Right lobe of liver (tissue), 6 donors: ENCODE results near the gene ESRP2. TPM values are rescaled to one million over a fixed set of nuclear protein-coding genes. Genes with fewer than 3 reads are reported as not detected.

Experiments
- ATAC-seq, 4 donors: fragments of 200-7000 bp; cut with Tn5 transposase; one replicate each; pipeline ENCODE4 v1.9.1; 2020; ENCODE audit warnings: mild to moderate bottlenecking in 4 of 4, moderate library complexity in 4 of 4
- DNase-seq, 3 donors: peaks; one replicate each; pipeline ENCODE4 v3.0.0-alpha.2; 2020
- H3K27ac ChIP-seq, 3 donors: fragments of 200-600 bp; one replicate each; pipeline ENCODE4 v1.8.0; 2022
- H3K27me3 ChIP-seq, 2 donors: fragments of 200-600 bp; one replicate each; pipeline ENCODE4 v1.8.0; 2022
- H3K36me3 ChIP-seq, 4 donors: fragments of 200-600 bp; sonication (generic) in 1 of 4; one replicate each; pipeline versions ENCODE4 v1.5.1 to v1.8.0; 2017 to 2022; ENCODE audit warnings: control low read depth in 1 of 4
- H3K4me1 ChIP-seq, 4 donors: fragments of 200-600 bp; sonication (generic) in 1 of 4; one replicate each; pipeline versions ENCODE4 v1.5.1 to v1.8.0; 2017 to 2022; ENCODE audit warnings: control low read depth in 1 of 4
- H3K4me3 ChIP-seq, 3 donors: fragments of 200-600 bp; one replicate each; pipeline ENCODE4 v1.8.0; 2022
- H3K9me3 ChIP-seq, 4 donors: fragments of 200-600 bp; sonication (generic) in 1 of 4; one replicate each; pipeline versions ENCODE4 v1.5.1 to v1.8.0; 2017 to 2022; ENCODE audit warnings: control low read depth in 1 of 4
- CTCF ChIP-seq, 4 donors: fragments of 200-600 bp in 3 of 4; fragments of 450-650 bp in 1 of 4; IDR thresholded peaks; one replicate each; pipeline versions ENCODE4 v1.5.1 to v1.8.0; 2016 to 2022; ENCODE audit warnings: antibody characterized with exemption in 4 of 4, mild to moderate bottlenecking in 2 of 4
- POLR2A ChIP-seq: fragments of 450-650 bp; IDR thresholded peaks from one replicate; pipeline ENCODE4 v1.6.1; 2017; ENCODE audit warnings: antibody characterized with exemption, mild to moderate bottlenecking
- WGBS: methylation state at CpG from one replicate; pipeline ENCODE4 v1.1.6; 2018; ENCODE audit warnings: low coverage, low lambda C conversion rate; ENCODE audit not compliant: insufficient coverage; ENCODE audit errors: missing lambda C conversion rate; 5-methylcytosine and 5-hydroxymethylcytosine counted together
- intact Hi-C, 2 donors: fragments of 100-400 bp; cut with DNase I; formaldehyde crosslinking; loops; one replicate each; pipeline versions ENCODE4 v1.11.2 to v1.14.1; 2022
- total RNA-seq, 6 experiments: library from RNA; depleted of rRNA in 2 of 6; stranded (reverse); fragments of >200 nt in 2 of 6; fragmentation: NEBNext Ultra II Directional in 3 of 6; extraction: Animal tissue kit (Norgen Biotek cat#: 25700) in 3 of 6; gene quantifications; one replicate each; pipeline versions ENCODE4 v1.1.0 to v1.2.4, GENCODE V29; 2016 to 2023
- donor health status: DM: no; HTN: yes; CAD: no.
- donor health status: DM: no; HTN: no; CAD: no.
- donor health status: DM: no; HTN: no; CAD: no.
- donor health status: DM: no; HTN: yes; CAD: no.
- donor health status: DM: no; HTN: yes; CAD: no.

Gene ESRP2
- total RNA-seq, 6 experiments from 2014 or later, result 44.8 to 102 (median 57.9) TPM

GRCh38 chr16:68242085-68242484 is 6.2 kb upstream of the ESRP2 start:
- TF ChIP-seq POLR2A (no peak), CTCF (IDR thresholded peaks at IDR 0.05) (no peak)
- 85% methylated on average over 5 of the region's 7 CpGs for WGBS
- Histone ChIP-seq H3K27me3 (no peaks in the 10 kb centered on the region), H3K36me3 (no peaks in the 10 kb centered on the region), H3K9me3 (no peaks in the 10 kb centered on the region), H3K4me1 (peaks cover 0 to 33% (median 2%) of the 10 kb centered on the region in 4 donors), H3K27ac (no peak overlapping the region), H3K4me3 (no peak overlapping the region)
- intact Hi-C loops, result loop anchor here in 1 of 2 donors (5.0 kb wide), 1 partner anchor 85 kb away; no protein-coding TSS in a partner anchor
- ATAC-seq, result no peak
- DNase-seq, result peak in 1 of 3 donors; percentile 14

DNA sequence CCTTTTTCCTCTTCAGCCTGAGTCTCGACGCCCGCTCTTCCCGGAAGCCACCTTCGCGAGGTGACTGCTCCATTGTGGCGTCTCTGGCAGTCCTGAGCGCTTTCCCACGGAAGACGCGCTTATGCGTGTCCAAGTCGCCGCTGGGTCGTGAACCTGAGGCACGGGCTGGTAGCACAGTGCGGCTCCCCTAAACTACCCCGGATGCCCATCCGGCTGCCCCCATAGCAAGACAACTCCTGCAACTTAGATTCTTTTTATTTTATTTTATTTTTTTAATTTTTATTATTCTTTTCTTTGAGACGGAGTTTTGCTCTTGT is 2.1 kb upstream of the ESRP2 start:
- H3K4me1 ChIP-seq, result peaks cover 0 to 21% (median 2%) of the 10 kb centered on the region in 4 donors

GRCh38 chr16:68237243-68238028 is 1.5 kb upstream of the ESRP2 start:
- intact Hi-C loops, result loop anchor here (10.0 kb wide), 2 partner anchors 153 to 163 kb away; partner anchors contain the start of gene NFATC3 (in 1 of the 2)
- 2% methylated on average over 24 of the region's 72 CpGs for WGBS

More for the DNA sequence above, 2.1 kb upstream of the ESRP2 start:
- TF ChIP-seq POLR2A (no peak), CTCF (IDR thresholded peaks at IDR 0.05) (no peak)
- Histone ChIP-seq H3K27me3 (no peaks in the 10 kb centered on the region), H3K4me3 (peak overlapping the region; percentile 37 to 94 (median 91)), H3K36me3 (peaks cover 0 to 10% (median 4%) of the 10 kb centered on the region in 4 donors), H3K9me3 (no peaks in the 10 kb centered on the region), H3K27ac (peak overlapping the region; percentile 69 to 72 (median 72))
- 6% methylated on average over 19 of the region's 20 CpGs for WGBS
- ATAC-seq, result no peak
- intact Hi-C loops, result loop anchor here (10.0 kb wide), 2 partner anchors 153 to 163 kb away; partner anchors contain the start of gene NFATC3 (in 1 of the 2)
- no peak for DNase-seq

DNA sequence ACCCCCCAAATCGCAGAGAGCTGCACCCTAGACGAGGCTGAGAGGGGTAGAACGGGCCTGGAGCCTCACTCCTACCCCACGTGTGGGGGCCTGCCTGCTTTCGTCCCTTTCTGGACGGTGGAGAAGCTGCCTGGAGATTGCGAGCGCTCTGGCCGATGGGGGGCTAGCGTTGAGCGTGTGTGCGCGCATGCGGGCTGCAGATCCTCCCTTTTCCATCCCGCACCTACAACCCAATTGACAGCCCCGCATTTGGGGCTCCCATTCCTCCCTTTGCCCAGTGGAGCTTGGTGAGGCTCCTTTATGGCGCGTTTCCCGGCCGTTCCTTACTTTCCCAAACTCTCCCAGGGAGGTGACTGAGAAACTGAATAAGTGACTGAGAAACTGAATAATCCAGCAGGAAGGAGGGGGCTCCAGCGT is 907 bp upstream of the ESRP2 start:
- Histone ChIP-seq H3K36me3 (peaks cover 0 to 20% (median 10%) of the 10 kb centered on the region in 4 donors), H3K27me3 (no peaks in the 10 kb centered on the region), H3K4me1 (peaks cover 0 to 22% (median 4%) of the 10 kb centered on the region in 4 donors), H3K4me3 (peak overlapping the region; percentile 70 to 94 (median 91)), H3K27ac (peak overlapping the region; percentile 65 to 88 (median 67)), H3K9me3 (no peaks in the 10 kb centered on the region)
- intact Hi-C loops, result loop anchor here (10.0 kb wide), 2 partner anchors 152 to 162 kb away; partner anchors contain the start of gene NFATC3 (in 1 of the 2)
- TF ChIP-seq CTCF (IDR thresholded peaks at IDR 0.05) (no peak), POLR2A (no peak)
- peak in 1 of 3 donors; percentile 42 for DNase-seq
- no peak for ATAC-seq
- WGBS, result 20% methylated on average over 1 of the region's 21 CpGs

More at GRCh38 chr16:68237243-68238028, 1.5 kb upstream of the ESRP2 start:
- Histone ChIP-seq H3K9me3 (no peaks in the 10 kb centered on the region), H3K27ac (peak overlapping the region; percentile 72 to 88 (median 72)), H3K36me3 (peaks cover 0 to 14% (median 7%) of the 10 kb centered on the region in 4 donors), H3K4me1 (peaks cover 0 to 22% (median 3%) of the 10 kb centered on the region in 4 donors), H3K27me3 (no peaks in the 10 kb centered on the region), H3K4me3 (peak overlapping the region; percentile 70 to 94 (median 91))
- DNase-seq (peak; percentile 98 to 99 (median 99)), ATAC-seq (peak; percentile 70 to 82 (median 72))
- TF ChIP-seq CTCF (IDR thresholded peaks at IDR 0.05) (peak in 1 of 4 donors; percentile 6), POLR2A (peak; percentile 97)
